ENCODE results near the gene BLTP1. TPM values are rescaled to one million over a fixed set of nuclear protein-coding genes. Genes with fewer than 3 reads are reported as not detected.

BLTP1 gene
- total and polyA plus RNA-seq, 2 of the 13 experiments (the other 11 are each of a cell fraction or from before 2014, with no cell fraction given) = 27.7 to 33.1 TPM

DNA sequence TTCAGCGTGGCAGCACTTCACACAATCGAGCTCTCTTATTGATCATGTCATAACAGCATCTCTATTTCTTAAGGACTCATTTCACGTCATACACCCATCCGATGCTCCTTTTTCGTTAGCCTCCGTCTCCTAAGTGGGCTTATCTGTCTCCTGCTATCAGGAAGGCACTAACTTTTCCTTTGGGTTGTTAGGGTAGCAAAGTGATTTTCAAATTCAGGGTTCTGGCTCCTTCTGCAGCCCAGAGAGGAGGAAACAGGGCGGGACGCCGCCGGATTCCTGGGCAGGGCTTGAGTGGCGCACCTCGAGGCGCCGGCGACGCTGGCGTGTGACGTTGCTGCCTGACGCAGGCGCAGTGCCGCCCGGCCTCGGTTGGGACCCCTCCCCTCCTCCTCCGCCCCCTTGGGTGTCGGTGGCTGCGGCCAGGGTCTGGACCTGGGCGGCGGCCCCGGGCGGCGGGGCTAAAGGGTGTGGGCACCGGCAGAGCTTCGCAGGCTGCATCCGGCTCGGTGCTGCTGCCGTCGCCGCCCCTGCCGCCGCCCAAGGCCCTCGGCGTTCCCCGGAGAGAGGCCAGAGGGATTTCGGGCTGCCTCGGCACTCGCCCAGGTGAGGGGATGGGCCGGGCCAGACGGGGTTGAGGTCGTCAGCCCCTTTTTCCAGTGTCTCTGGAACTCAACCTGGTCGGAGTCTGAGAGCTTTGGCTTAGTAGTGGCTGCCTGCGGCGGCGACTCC is at the start of gene BLTP1 (continued):
- TF ChIP-seq, protein P1, sequence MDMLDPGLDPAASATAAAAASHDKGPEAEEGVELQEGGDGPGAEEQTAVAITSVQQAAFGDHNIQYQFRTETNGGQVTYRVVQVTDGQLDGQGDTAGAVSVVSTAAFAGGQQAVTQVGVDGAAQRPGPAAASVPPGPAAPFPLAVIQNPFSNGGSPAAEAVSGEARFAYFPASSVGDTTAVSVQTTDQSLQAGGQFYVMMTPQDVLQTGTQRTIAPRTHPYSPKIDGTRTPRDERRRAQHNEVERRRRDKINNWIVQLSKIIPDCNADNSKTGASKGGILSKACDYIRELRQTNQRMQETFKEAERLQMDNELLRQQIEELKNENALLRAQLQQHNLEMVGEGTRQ (IDR thresholded peaks at IDR 0.05; ENCODE audit: low read depth, low read length) = no peak
- TF ChIP-seq, protein P1 (CRISPR knock-in tag; IDR thresholded peaks at IDR 0.05; ENCODE audit: borderline replicate concordance) = no peak
- TF ChIP-seq ZC3H13 (CRISPR knock-in tag; IDR thresholded peaks at IDR 0.05) (no peak), FOXA1 (IDR thresholded peaks at IDR 0.05) (no peak), FOXA1 (CRISPR knock-in tag; IDR thresholded peaks at IDR 0.05) (no peak), GFI1 (CRISPR knock-in tag; IDR thresholded peaks at IDR 0.05; ENCODE audit: borderline replicate concordance) (no peak), SNAPC2 (CRISPR knock-in tag; IDR thresholded peaks at IDR 0.05) (peak; percentile 69; the same call in 1 of the 2 replicates), ZNF180 (CRISPR knock-in tag; IDR thresholded peaks at IDR 0.05; ENCODE audit: borderline replicate concordance, low read depth) (no peak), ZNF317 (CRISPR knock-in tag; IDR thresholded peaks at IDR 0.05) (0 out of 2 replicates have a peak, but pooled peaks have one; percentile 24), ZNF251 (CRISPR knock-in tag; IDR thresholded peaks at IDR 0.05) (no peak), PHF20 (CRISPR knock-in tag; IDR thresholded peaks at IDR 0.05) (peak; percentile 96), KDM6A (CRISPR knock-in tag; IDR thresholded peaks at IDR 0.05; ENCODE audit: low read depth) (no peak), IKZF1 (IDR thresholded peaks at IDR 0.05) (no peak), PHF5A (CRISPR knock-in tag; IDR thresholded peaks at IDR 0.05; ENCODE audit: low read depth, unreplicated experiment) (no peak), ZNF326 (CRISPR knock-in tag; IDR thresholded peaks at IDR 0.05; ENCODE audit: borderline replicate concordance) (no peak), ATF7-NPFF (CRISPR knock-in tag; IDR thresholded peaks at IDR 0.05; ENCODE audit: low read depth) (0 out of 2 replicates have a peak, but pooled peaks have one; percentile 75), ZNF496 (CRISPR knock-in tag; IDR thresholded peaks at IDR 0.05; ENCODE audit: insufficient replicate concordance) (no peak), ZNF343 (CRISPR knock-in tag; IDR thresholded peaks at IDR 0.05) (no peak), RBM39 (IDR thresholded peaks at IDR 0.05; ENCODE audit: low read depth, low read length, poor library complexity, severe bottlenecking) (peak; percentile 53), ZNF34 (CRISPR knock-in tag; IDR thresholded peaks at IDR 0.05; ENCODE audit: borderline replicate concordance) (no peak), TBP (CRISPR knock-in tag; IDR thresholded peaks at IDR 0.05) (no peak), ZNF589 (CRISPR knock-in tag; conservative IDR thresholded peaks at IDR 0.05) (no peak), RELA (CRISPR knock-in tag; IDR thresholded peaks at IDR 0.05) (0 out of 2 replicates have a peak, but pooled peaks have one; percentile 54), ZNF557 (CRISPR knock-in tag; IDR thresholded peaks at IDR 0.05) (no peak), FOSL1 (CRISPR knock-in tag; IDR thresholded peaks at IDR 0.05; ENCODE audit: borderline replicate concordance) (no peak), PLRG1 (conservative IDR thresholded peaks at IDR 0.05) (no peak), JARID2 (CRISPR knock-in tag; IDR thresholded peaks at IDR 0.05; ENCODE audit: insufficient replicate concordance) (no peak)
- TF ChIP-seq, protein P2, sequence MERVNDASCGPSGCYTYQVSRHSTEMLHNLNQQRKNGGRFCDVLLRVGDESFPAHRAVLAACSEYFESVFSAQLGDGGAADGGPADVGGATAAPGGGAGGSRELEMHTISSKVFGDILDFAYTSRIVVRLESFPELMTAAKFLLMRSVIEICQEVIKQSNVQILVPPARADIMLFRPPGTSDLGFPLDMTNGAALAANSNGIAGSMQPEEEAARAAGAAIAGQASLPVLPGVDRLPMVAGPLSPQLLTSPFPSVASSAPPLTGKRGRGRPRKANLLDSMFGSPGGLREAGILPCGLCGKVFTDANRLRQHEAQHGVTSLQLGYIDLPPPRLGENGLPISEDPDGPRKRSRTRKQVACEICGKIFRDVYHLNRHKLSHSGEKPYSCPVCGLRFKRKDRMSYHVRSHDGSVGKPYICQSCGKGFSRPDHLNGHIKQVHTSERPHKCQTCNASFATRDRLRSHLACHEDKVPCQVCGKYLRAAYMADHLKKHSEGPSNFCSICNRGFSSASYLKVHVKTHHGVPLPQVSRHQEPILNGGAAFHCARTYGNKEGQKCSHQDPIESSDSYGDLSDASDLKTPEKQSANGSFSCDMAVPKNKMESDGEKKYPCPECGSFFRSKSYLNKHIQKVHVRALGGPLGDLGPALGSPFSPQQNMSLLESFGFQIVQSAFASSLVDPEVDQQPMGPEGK (CRISPR knock-in tag; IDR thresholded peaks at IDR 0.05) = peak; percentile 62; the same call in 1 of the 2 replicates

All from HepG2 (cell line).